ENCODE results near the gene DTX3L. TPM values are rescaled to one million over a fixed set of nuclear protein-coding genes. Genes with fewer than 3 reads are reported as not detected.

DTX3L gene
- total RNA-seq, 1 donor from 2014 or later, result 81.2 TPM

- FAIRE-seq, result no peak
- peaks cover 2% of the 10 kb centered on the region for H3K27me3 Mint-ChIP-seq (ENCODE audit: low read depth, unreplicated experiment)
Observed at GRCh38 chr3:122603056-122603455, 38.9 kb downstream of the DTX3L start.

DNA sequence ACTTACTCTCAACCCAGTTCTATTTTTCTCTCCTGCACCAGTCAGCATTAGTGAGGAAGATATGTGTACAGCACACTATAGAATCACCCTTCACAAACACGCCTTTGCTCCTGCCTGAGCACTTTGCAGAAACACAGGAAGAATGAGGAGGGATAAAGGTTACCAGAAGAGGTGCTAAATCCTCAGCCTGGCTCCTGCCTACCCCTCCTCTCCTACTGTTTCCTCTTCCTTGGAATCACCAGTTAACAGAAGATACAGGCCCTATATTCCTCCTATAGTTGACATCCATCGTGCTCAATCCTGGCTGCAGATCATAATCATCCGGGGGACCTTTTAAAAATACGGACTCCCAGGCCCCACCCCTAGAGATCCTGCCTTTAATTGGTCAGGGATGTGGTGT, 42.2 kb downstream of the DTX3L start:
- peaks cover 2% of the 10 kb centered on the region for H3K27me3 Mint-ChIP-seq (ENCODE audit: low read depth, unreplicated experiment)
- no peaks in the 10 kb centered on the region for H3K36me3 Mint-ChIP-seq (ENCODE audit: low read depth, unreplicated experiment)
- no peaks in the 10 kb centered on the region for H3K9me3 ChIP-seq (ENCODE audit: insufficient read depth, low read depth, low read length)
- H3K4me1 Mint-ChIP-seq (ENCODE audit: low read depth, unreplicated experiment), result peaks cover 3% of the 10 kb centered on the region
- H3K27ac Mint-ChIP-seq (ENCODE audit: unreplicated experiment), result no peak overlapping the region
- H3K79me2 ChIP-seq (ENCODE audit: insufficient read depth, low read length), result no peaks in the 10 kb centered on the region
- H3K27ac ChIP-seq (ENCODE audit: low read depth, low read length), result no peak overlapping the region
- no peak overlapping the region for H3K4me3 Mint-ChIP-seq (ENCODE audit: unreplicated experiment)
- H3K27me3 ChIP-seq (ENCODE audit: insufficient read depth, low read length), result no peaks in the 10 kb centered on the region
- H3K4me2 ChIP-seq (ENCODE audit: low read length), result no peak overlapping the region
- H3K4me1 ChIP-seq (ENCODE audit: insufficient read depth, low read length), result no peaks in the 10 kb centered on the region
- H3K36me3 ChIP-seq (ENCODE audit: insufficient read depth, low read length), result no peaks in the 10 kb centered on the region
- FAIRE-seq, result no peak
- DNase-seq (ENCODE audit: low read depth), result no peak
- no peak overlapping the region for H3K9ac ChIP-seq (ENCODE audit: low read length)
- no peak overlapping the region for H2AFZ ChIP-seq (ENCODE audit: low read depth, low read length)
- H4K20me1 ChIP-seq (ENCODE audit: insufficient read depth, low read length), result no peaks in the 10 kb centered on the region
- H3K9me3 Mint-ChIP-seq (ENCODE audit: unreplicated experiment), result peaks cover 5% of the 10 kb centered on the region
- H3K4me3 ChIP-seq (ENCODE audit: insufficient read depth, low read depth, low read length), result no peak overlapping the region
- TF ChIP-seq, protein P1, sequence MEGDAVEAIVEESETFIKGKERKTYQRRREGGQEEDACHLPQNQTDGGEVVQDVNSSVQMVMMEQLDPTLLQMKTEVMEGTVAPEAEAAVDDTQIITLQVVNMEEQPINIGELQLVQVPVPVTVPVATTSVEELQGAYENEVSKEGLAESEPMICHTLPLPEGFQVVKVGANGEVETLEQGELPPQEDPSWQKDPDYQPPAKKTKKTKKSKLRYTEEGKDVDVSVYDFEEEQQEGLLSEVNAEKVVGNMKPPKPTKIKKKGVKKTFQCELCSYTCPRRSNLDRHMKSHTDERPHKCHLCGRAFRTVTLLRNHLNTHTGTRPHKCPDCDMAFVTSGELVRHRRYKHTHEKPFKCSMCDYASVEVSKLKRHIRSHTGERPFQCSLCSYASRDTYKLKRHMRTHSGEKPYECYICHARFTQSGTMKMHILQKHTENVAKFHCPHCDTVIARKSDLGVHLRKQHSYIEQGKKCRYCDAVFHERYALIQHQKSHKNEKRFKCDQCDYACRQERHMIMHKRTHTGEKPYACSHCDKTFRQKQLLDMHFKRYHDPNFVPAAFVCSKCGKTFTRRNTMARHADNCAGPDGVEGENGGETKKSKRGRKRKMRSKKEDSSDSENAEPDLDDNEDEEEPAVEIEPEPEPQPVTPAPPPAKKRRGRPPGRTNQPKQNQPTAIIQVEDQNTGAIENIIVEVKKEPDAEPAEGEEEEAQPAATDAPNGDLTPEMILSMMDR (IDR thresholded peaks at IDR 0.05; ENCODE audit: insufficient read depth, low read depth, low read length), result no peak
- no peak for TF ChIP-seq EZH2 (IDR thresholded peaks at IDR 0.05; ENCODE audit: insufficient read depth, low read length)

More at GRCh38 chr3:122603056-122603455, 38.9 kb downstream of the DTX3L start:
- Mint-ChIP-seq H3K4me3 (ENCODE audit: unreplicated experiment) (no peak overlapping the region), H3K36me3 (ENCODE audit: low read depth, unreplicated experiment) (no peaks in the 10 kb centered on the region), H3K9me3 (ENCODE audit: unreplicated experiment) (no peaks in the 10 kb centered on the region), H3K27ac (ENCODE audit: unreplicated experiment) (no peak overlapping the region), H3K4me1 (ENCODE audit: low read depth, unreplicated experiment) (no peaks in the 10 kb centered on the region)
- H2AFZ ChIP-seq (ENCODE audit: low read depth, low read length), result no peak overlapping the region
- no peak overlapping the region for H3K9ac ChIP-seq (ENCODE audit: low read length)
- H3K4me3 ChIP-seq (ENCODE audit: insufficient read depth, low read depth, low read length), result no peak overlapping the region
- TF ChIP-seq, protein P1 (IDR thresholded peaks at IDR 0.05; ENCODE audit: insufficient read depth, low read depth, low read length), result no peak
- TF ChIP-seq EZH2 (IDR thresholded peaks at IDR 0.05; ENCODE audit: insufficient read depth, low read length), result no peak
- H4K20me1 ChIP-seq (ENCODE audit: insufficient read depth, low read length), result no peaks in the 10 kb centered on the region
- no peak overlapping the region for H3K4me2 ChIP-seq (ENCODE audit: low read length)
- H3K36me3 ChIP-seq (ENCODE audit: insufficient read depth, low read length), result no peaks in the 10 kb centered on the region
- H3K9me3 ChIP-seq (ENCODE audit: insufficient read depth, low read depth, low read length), result no peaks in the 10 kb centered on the region
- H3K4me1 ChIP-seq (ENCODE audit: insufficient read depth, low read length), result no peaks in the 10 kb centered on the region
- no peaks in the 10 kb centered on the region for H3K27me3 ChIP-seq (ENCODE audit: insufficient read depth, low read length)
- H3K27ac ChIP-seq (ENCODE audit: low read depth, low read length), result no peak overlapping the region
- DNase-seq (ENCODE audit: low read depth), result no peak
- no peaks in the 10 kb centered on the region for H3K79me2 ChIP-seq (ENCODE audit: insufficient read depth, low read length)

- Mint-ChIP-seq H3K27me3 (ENCODE audit: low read depth, unreplicated experiment) (no peaks in the 10 kb centered on the region), H3K9me3 (ENCODE audit: unreplicated experiment) (peaks cover 5% of the 10 kb centered on the region), H3K36me3 (ENCODE audit: low read depth, unreplicated experiment) (no peaks in the 10 kb centered on the region), H3K4me1 (ENCODE audit: low read depth, unreplicated experiment) (peaks cover 7% of the 10 kb centered on the region), H3K4me3 (ENCODE audit: unreplicated experiment) (no peak overlapping the region), H3K27ac (ENCODE audit: unreplicated experiment) (no peak overlapping the region)
- Histone ChIP-seq H3K79me2 (ENCODE audit: insufficient read depth, low read length) (no peaks in the 10 kb centered on the region), H4K20me1 (ENCODE audit: insufficient read depth, low read length) (no peaks in the 10 kb centered on the region), H3K4me3 (ENCODE audit: insufficient read depth, low read depth, low read length) (no peak overlapping the region), H3K9ac (ENCODE audit: low read length) (no peak overlapping the region), H2AFZ (ENCODE audit: low read depth, low read length) (no peak overlapping the region), H3K9me3 (ENCODE audit: insufficient read depth, low read depth, low read length) (no peaks in the 10 kb centered on the region), H3K4me2 (ENCODE audit: low read length) (no peak overlapping the region), H3K27ac (ENCODE audit: low read depth, low read length) (no peak overlapping the region), H3K4me1 (ENCODE audit: insufficient read depth, low read length) (no peaks in the 10 kb centered on the region), H3K36me3 (ENCODE audit: insufficient read depth, low read length) (no peaks in the 10 kb centered on the region), H3K27me3 (ENCODE audit: insufficient read depth, low read length) (no peaks in the 10 kb centered on the region)
- DNase-seq (ENCODE audit: low read depth) (no peak), FAIRE-seq (no peak)
- TF ChIP-seq, protein P1 (IDR thresholded peaks at IDR 0.05; ENCODE audit: insufficient read depth, low read depth, low read length), result no peak
- no peak for TF ChIP-seq EZH2 (IDR thresholded peaks at IDR 0.05; ENCODE audit: insufficient read depth, low read length)
Observed at GRCh38 chr3:122608916-122609315, 44.8 kb downstream of the DTX3L start.

Data from astrocyte (in vitro differentiated cells and primary cell).